ENCODE data around the gene SRSF2.
"Not testable (repeated sequence)": the region's sequence is repeated elsewhere in the genome, so short reads cannot be mapped to it uniquely, and the experiment has no call there.

The SRSF2 gene

DNA sequence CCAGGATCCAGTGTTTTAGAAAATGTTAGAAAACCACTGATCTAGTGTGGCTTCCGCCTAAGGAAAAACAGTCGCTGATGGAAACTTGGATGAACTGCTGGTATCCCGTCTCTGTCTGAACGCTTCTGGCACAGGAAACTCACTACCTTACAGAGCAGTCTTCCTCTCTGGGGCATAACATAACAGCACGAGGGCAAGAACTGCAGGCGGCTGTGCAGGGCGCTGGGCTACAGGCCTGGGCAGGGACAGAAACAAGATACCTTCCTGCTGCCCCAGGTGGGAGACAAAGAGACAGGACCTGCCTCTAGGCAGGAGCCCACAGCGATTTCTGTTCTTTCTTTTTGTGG lies 36.9 kb downstream of the SRSF2 start:
- DNase-seq: no peak

DNA sequence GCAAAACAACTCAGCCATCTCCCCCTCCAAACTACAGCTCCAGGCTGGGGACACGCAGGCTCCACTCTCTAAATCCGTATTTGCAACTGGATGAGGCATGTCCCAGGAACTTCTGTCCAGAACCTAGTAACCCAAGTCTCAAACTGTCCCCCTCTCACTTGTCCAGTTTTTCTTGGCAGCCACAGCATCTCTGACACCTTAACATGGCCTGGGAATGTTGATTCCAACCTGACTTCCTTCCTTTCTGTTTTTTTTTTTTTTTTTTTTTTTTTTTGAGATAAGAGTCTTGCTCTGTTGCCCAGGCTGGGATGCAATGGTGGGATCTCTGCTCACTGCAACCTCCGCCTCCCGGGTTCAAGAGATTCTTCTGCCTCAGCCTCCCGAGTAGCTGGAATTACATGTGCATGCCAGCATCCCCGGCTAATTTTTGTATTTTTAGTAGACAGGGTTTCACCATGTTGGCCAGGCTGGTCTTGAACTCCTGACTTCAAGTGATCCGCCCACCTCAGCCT lies 38.6 kb downstream of the SRSF2 start:
- DNase-seq: not testable (repeated sequence)

GRCh38 chr17:76697702-76698465 lies 39.2 kb downstream of the SRSF2 start:
- no peak for DNase-seq

DNA sequence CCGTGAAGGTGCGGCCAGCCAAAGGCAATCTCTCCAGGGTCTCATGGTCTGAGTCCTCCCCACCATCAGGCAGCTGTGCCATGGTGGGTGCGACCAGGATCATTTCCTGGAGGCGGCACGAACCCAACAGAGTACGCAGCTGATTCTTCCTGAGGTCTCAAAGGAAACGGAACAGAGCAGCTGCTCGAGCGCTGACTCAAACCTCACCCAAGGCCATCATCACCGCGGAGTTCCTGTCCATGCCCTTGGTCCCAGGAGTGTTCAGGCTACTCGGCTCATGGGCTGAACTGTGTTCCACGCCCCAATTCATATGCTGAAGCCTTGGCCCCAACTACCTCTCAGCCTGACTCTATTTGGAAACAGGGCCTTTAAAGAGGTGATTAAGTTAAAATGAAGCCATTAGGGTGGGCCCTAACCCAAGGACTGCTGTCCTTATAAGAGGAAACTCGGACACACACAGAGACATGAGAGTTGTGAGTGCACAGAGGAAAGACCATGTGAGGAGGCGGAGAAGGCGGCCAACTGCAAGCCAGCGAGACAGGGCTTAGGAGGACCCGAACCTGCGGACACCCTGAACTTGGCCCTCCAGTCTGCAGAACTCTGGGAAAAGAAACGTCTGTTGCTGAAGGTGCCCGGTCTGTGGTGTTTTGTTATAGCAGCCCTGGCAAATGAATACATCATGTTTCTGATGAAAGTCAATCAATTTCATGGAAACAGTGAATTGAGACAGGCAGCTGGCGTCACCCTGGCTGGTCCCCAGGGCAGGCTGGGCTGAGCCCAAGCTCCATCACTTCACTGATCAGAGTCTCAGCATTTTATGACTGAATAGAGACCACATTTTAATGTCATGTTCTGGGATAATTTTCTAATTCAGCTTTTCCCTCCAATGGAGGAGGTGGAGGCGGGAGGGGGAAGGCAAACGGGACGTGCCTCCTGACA lies 40.1 kb downstream of the SRSF2 start:
- no peak for DNase-seq

DNA sequence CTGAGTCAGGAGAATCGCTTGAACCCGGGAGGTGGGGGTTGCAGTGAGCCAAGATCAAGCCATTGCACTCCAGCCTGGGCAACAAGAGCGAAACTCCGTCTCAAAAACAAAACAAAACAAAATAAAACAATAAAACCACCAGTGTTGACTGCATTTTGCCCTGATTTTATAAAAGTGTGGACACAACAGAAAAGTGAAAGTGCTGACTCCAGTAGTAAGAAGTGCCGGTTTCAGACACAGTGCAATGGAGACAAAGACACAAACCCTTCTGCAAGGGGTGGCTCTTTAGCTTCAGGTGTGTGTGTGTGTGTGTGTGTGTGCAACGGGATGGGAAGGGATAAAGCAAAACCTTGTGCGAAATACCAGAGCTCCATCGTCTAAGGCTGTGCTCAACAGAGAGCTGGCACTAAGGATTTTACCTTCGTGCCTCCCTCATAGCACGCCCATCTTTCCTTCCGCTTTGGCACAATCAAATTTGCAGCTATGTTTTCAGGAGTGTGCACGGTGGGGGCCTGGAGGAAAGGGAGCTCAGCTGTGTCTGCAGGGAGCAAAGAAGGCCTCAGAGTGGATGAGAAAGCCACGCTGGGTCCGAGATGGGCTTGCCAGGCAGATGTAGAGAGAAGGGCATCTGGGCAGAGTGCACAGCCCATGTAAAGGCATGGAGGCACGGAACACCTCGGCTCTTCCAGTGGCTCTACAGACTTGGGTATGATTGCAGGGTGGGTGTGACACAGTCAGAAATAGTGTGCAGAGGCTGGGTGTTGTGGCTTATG lies 41.9 kb downstream of the SRSF2 start:
- DNase-seq: no peak

GRCh38 chr17:76691379-76692191 lies 45.5 kb downstream of the SRSF2 start:
- DNase-seq: no peak

- DNase-seq: no peak
Observed at GRCh38 chr17:76690596-76691280, 46.4 kb downstream of the SRSF2 start.

GRCh38 chr17:76689859-76690258 lies 47.3 kb downstream of the SRSF2 start:
- DNase-seq: no peak

GRCh38 chr17:76688165-76688622 lies 48.9 kb downstream of the SRSF2 start:
- no peak for DNase-seq

DNA sequence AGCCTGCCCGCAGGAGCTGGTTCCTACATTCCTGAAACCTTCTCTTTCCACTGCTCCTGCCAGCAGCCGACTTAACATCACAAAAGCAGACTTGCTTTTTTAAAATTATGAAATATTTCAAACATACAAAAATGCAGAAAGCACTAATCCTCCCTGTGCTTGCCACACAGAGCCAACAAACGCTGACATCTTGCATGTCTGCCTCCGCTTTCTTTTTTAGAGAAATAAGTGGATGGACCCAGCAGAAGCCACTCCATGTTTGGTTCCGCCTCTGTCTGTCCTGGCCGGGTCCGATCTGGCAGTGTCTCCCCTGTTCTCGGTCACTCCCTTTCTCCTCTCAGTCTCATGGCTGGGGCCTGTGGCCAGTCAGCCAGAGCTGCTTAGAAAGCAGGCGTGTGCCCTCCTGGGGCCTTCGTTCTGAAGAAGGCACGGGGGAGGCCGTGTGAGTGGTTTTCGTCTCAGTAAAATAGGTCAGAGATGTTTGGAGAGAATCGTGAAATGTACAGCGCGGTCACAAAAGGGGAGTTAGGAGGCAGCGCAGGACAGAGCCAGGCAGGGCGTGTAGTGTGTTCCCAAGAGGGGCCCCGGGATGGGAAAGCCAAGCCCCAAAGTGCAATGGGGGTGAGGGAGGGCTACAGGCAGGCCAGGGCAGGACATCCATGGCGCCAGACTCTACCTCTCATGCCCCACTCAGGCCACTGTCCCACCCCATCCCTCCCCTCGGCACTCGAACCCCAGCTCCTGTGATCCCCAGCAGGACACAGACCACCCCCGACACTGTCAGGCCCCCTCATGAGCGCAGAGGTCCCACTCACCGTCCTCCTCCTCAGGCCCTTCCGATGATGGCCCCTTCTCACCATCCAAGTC lies 49.6 kb downstream of the SRSF2 start:
- DNase-seq: no peak

- no peak for DNase-seq
Observed at GRCh38 chr17:76686538-76687297, 50.4 kb downstream of the SRSF2 start.

DNA sequence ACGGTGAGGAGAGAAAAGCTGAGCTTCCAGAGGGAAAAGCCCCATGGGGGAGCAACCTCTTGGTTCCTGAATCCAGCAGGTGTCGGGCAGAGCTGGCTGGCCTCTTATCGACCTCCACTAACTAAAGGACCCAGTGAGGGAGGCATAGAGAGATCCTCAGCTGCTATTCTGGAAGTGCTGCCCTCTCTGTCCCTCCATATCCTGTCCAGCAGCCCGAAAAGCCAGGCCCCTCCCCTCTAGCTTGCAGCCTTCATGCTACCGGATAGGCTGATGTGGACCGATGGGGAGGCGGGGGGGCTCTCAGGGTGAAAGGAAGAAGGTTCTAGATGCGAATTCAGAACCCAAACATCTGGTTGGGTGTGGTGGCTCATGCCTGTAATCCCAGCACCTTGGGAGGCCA lies 51.3 kb downstream of the SRSF2 start:
- no peak for DNase-seq

DNA sequence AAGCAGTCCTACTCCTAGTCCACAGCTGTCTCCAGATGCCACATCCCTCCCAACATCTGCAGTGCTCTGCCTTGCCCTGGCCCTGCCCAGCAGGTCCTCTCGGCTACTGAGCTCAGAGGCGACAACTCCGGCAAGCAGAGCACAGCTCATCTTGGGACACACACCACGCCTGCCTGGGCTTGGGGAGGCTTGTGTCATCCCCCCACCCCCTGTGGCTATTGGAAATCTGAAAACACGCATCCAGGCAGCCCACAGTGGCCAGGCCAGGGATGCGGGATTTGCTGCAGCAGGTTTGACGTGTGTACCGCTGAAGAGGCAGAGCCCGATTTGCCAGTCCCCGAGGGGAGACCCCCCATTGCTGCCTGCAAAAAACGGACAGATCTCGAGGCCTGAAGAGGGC lies 51.8 kb downstream of the SRSF2 start:
- no peak for DNase-seq

DNA sequence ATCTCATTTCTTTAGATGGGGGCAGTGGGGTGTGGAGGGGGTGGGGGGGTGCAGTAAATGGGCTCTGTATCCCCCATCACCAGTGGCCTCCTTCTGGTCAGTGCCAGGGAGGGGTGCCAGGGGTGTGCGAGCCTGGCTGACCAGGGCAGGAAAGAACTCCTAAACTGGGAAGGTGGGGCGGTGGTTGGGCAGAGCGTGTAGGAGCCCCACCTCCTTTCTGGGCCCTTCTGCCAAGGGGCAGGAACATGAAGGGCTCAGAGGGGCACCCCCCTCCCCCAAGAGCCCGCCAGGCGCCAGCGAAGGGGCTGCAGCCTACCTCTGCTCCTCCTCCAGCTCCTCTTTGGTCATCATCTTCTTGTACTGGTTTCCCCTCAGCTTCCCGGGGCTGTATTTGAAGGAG lies 52.4 kb downstream of the SRSF2 start:
- DNase-seq: no peak
